ENCODE measurements around the gene ERN1. TPM values are rescaled to one million over a fixed set of nuclear protein-coding genes. Genes with fewer than 3 reads are reported as not detected.

ERN1 gene
- total RNA-seq, 1 experiment from 2014 or later: 1.2 TPM

DNA sequence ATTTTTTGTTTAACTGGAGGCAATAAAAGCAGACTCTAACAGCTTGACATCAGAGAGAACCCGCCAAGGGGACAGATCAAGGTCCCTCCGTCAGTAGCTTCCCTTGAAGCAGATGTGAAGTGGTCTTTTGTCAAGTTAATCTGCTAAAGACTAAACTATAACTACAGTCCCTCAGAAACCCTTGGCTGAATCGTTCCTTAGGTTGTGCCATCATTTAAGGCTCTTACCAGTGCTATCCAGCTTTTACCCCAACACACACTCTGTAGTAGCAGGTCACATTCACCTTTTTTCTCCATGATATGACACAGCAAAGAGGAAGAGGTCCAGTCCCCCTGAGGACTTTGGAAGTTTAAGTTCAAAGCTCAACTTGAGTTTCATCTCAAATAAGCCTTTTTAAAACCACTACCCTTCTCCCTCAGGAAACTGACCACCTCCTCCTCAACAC lies 49.7 kb downstream of the ERN1 start:
- no peak for DNase-seq (ENCODE audit: low read depth)
- in situ Hi-C loops (cut with HindIII; ENCODE audit: low pct_unique_long_range_greater_than_20kb, low sequenced_read_pairs): no loop called here

DNA sequence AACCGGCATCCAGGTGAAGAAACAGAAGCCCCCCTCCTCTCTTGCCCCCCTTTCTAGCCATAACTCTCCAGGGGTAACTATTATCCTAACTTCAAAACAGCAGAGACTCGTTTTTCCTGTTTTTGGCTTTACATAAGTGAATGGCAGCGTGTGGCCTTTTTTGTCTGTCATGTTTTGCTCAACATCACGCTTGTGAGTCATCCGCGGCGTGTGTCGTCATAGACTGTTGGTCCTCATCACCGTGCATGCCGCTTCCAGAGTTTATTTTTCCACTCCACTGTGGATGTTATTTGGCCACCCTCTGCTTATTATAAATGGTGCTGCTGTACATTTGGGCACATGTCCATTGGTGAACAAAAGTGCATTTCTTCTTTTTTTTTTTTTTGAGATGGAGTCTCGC lies 52.6 kb downstream of the ERN1 start:
- in situ Hi-C loops (cut with HindIII; ENCODE audit: low pct_unique_long_range_greater_than_20kb, low sequenced_read_pairs): no loop called here
- no peak for DNase-seq (ENCODE audit: low read depth)

DNA sequence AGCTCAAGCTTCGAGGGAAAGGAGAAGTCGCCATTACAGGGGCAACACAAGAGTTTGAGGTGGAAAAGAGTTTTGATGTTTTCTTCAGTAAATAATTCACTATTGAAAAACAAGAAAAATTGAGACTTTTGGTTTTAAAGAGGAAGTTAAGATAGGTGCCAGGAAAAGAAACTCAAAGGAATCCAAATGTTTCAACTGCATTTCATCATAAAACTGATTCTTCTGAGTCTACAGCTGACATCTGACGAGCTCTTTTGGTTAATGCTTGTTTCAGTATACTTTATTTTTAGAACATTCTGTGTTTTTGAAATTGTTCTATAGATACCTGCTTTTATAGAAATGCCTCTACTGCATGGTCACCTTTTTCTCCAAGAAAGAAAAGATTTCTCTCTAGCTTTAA lies 54.0 kb downstream of the ERN1 start:
- no peak for DNase-seq (ENCODE audit: low read depth)
- in situ Hi-C loops (cut with HindIII; ENCODE audit: low pct_unique_long_range_greater_than_20kb, low sequenced_read_pairs): no loop called here

DNA sequence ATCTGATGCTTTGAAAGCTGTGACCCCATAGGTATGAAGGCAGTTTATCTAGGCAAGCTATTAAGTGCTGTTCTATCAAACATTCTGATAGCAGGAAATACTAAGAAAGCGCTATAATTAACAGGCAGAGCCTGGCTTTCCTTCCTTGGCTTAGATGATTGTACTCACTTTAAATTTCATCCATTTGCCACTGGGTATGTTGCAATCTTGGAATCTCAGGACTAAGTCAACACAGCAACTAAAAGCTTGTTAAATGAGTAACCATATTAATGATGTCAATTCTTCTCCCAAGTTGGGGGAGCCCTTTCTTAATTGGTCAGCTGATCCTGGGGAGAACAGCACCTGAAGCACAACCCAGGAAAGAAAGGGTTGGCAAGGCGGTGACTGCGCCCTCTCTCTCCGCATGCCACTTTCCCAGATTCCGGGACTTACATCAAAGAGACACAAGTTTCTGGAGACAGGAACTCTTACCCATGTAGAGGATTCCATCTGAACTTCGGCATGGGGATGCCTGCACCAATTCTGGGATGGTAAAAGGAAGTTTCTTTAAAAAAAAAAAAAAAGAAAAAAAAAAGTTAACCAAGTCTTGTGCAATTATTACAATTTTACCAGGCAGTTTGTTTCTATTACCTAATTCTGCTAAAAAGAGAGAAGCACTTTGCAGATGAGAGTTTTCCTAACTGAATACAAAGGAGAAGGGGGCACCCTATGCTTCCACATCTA lies 55.1 kb downstream of the ERN1 start:
- in situ Hi-C loops (cut with HindIII; ENCODE audit: low pct_unique_long_range_greater_than_20kb, low sequenced_read_pairs): no loop called here
- DNase-seq (ENCODE audit: low read depth): peak; percentile 54

DNA sequence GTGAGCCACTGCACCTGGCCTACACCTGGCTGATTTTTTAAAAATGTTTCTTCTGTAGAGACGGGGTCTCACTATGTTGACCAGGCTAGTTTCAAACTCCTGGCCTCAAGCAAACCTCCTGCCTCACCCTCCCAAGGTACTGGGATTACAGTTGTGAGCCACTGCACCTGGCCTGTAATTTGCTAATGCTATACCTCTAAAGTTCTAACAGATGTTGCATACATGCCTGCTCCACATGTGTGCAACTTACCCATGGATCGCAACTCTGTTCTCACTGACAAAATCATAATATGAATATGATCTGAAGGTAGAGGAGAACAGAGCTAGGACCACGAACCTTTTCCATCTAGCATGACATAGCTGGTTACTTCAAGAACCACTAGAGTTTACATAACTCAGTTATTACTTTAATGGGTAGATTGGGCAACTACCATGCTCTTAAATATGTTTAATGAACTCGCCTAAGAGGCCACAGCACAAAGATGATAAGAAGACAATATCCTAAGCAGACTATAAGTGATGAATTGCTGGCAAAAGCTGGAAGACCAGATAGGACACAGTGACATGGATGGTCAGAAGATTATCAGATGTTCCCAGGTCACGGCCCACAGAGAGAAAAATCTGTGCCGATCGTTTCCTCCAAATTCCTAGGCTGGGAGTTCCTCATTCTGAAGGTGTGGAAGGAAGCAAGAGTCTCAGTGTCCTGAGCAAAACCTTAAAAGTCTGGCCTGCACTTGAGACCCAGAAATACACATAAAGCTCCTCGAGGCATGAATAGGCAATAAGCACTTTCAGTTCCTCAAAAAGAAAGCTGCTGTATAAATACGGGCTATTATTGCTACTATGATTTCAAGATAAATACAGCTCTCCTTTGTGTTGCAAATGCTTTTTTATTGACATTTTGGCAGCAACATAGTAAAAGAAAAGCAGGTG lies 55.9 kb downstream of the ERN1 start:
- no peak for DNase-seq (ENCODE audit: low read depth)
- in situ Hi-C loops (cut with HindIII; ENCODE audit: low pct_unique_long_range_greater_than_20kb, low sequenced_read_pairs): no loop called here

DNA sequence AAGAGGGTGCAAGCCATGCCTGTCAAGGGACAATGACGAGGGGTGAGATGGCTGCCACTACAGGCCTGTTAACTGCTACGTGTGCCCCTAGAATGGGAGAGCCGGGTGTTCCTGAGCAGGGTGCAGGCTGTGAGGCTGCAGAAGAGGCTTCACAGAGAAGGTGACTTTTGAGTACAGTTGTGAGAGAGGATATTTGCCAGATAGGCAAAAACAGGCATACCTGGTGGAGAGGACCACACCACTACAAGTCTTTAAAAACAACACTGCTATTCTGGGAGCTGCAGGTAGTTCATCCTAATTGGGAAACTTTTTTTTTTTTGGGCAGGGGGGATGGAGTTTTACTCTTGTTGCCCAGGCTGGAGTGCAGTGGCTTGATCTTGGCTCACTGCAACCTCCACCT lies 58.8 kb downstream of the ERN1 start:
- in situ Hi-C loops (cut with HindIII; ENCODE audit: low pct_unique_long_range_greater_than_20kb, low sequenced_read_pairs): no loop called here
- no peak for DNase-seq (ENCODE audit: low read depth)

DNA sequence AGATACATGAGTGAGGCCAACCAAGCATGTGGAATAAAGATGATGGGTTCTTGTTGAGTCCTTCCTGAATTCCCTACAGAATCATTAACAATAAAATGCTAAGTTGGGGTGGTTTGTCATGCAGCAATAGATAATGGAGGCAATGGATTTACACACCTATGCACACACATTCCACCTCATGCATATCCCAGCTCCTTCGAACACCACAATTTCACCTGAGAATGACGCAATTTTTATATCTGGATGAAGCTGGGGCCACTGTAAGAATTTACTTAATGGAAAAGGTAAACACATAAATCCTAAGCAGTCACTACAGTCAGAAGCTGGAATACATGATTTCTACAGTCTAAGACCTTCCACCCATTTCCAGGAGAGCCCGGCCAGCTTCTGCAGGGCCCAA lies 59.7 kb downstream of the ERN1 start:
- no peak for DNase-seq (ENCODE audit: low read depth)
- in situ Hi-C loops (cut with HindIII; ENCODE audit: low pct_unique_long_range_greater_than_20kb, low sequenced_read_pairs): no loop called here

DNA sequence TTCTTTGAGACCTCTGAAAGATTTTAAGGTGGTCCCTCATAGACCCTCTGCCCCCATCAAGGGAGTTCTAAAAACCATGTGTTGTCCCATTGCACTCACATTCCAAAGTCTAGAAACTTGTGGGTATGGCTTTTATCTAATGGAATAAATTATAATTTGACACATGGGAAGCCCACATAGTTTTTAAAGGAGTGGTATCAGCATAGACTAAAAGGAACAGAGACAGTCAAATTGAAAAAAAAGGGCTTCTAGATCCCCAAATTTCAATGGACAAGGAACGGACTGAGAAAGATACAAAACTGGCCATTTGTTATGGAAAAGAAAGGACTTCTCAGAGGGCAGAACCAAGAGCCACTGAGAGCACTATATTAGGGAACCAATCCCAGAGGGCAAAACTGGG lies 60.8 kb downstream of the ERN1 start:
- DNase-seq (ENCODE audit: low read depth): no peak
- in situ Hi-C loops (cut with HindIII; ENCODE audit: low pct_unique_long_range_greater_than_20kb, low sequenced_read_pairs): no loop called here

DNA sequence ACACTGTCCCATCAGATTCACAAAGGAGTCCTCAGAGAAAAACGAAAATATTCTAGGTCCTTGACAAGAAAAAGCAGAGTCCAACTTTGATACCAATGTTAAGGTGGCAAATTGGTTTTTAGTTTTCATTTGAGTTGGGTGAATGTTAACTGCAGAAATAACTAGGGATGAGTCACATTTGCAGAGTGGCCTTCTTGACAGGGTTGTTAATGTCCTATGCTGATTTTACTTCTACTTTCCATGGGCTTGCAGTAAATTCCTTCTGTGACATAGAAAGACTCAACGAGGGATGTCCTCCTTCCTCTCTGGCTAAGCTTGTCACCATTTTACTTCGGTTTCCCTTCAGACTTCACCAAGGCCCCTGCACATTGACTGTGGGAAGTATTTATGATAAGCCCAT lies 62.3 kb downstream of the ERN1 start:
- in situ Hi-C loops (cut with HindIII; ENCODE audit: low pct_unique_long_range_greater_than_20kb, low sequenced_read_pairs): no loop called here
- DNase-seq (ENCODE audit: low read depth): no peak

DNA sequence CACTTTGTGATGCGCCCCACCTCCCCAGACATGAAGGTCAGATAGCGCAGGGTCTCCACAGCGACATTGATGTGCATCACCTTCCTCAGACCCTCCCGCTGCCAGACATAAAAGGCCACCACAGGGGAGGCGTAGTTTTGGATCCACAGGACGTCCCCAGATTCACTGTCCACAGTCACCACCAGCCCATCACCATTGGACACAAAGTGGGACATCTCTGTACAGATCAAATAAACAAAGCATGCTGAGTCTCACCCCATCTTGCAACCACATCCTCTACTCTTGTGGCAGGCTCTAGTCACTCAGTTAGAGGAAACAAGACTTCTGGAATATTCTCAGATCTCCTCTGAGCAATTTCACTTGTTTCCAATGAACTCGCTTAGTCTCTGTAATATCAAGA lies 63.2 kb downstream of the ERN1 start:
- in situ Hi-C loops (cut with HindIII; ENCODE audit: low pct_unique_long_range_greater_than_20kb, low sequenced_read_pairs): no loop called here
- no peak for DNase-seq (ENCODE audit: low read depth)

DNA sequence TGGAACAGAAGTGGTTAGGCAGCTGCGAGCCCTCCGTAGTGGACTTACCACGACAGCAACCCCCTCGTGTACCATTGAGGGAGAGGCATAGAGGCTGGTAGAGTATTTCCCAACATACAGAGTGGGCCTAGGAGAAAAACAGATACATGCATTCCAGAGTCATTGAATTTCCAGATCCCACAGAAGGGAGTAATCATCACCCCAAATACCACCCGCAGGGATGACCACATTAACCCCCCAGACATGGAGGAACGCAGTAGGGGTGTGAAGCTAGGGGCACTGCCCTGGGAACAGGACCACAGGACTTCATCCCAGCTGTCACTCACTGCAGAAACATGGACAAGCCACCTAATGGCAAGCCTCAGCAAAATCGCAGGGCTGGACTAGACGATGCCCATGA lies 64.8 kb downstream of the ERN1 start:
- no peak for DNase-seq (ENCODE audit: low read depth)
- in situ Hi-C loops (cut with HindIII; ENCODE audit: low pct_unique_long_range_greater_than_20kb, low sequenced_read_pairs): no loop called here

DNA sequence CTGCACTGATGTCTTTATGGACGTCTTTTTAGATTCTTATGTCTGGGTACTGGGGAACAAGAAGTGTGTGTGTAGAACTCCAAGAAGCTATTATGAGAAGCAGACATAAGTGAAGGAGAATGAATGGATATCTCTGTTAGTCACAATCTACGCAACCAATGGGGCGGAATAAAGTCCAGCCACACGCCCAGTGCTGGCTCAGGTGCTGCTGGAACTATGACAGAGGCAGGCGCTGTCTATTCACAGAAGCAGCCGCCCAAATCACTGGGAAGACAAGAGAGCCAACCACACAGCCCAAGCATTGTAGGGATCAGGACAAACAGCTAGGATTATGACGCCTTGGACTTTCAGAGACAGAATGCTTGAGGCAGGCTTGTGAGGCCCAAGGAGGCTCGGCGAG lies 65.6 kb downstream of the ERN1 start:
- in situ Hi-C loops (cut with HindIII; ENCODE audit: low pct_unique_long_range_greater_than_20kb, low sequenced_read_pairs): no loop called here
- DNase-seq (ENCODE audit: low read depth): no peak

DNA sequence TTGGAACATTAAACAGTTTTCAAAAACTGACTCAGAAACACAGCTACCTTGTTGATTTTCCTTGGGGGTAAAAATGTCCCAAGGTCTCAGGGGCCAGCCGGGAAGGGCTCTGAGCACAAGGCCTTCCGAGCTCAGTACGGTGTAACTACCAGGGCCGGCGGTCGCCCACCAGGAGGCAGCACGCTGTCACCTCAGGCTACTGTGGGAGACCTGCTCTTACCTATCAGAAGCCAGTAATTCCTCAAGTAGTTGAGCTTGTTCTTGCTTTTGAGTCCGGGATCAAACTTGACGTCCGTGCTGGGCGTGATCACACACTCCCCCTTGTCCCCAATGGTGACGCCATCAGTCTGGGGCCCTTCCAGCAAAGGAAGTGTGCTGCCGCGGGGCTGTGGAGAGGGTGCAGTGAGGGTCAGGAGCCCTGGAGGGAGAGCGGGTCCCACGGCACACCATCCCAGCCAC lies 66.1 kb downstream of the ERN1 start:
- in situ Hi-C loops (cut with HindIII; ENCODE audit: low pct_unique_long_range_greater_than_20kb, low sequenced_read_pairs): no loop called here
- no peak for DNase-seq (ENCODE audit: low read depth)

DNA sequence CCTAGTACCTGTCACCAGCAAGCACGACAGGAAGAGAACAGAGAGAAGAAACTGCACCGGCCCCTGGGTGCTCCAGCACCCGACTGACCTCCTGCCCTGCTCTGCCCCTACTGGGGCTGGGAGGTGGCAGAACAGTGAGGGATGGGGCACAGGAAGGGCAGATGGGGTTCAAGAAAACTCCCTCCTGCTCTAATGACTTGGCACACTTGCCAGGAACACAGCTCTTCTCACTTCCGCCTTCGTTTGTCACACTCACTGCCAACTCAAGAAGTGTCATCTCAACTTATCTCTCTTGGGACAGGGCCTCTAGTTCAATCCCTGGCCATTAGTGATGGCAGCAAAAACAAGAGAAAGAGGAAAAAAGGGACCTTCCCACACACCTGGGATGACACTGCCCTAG lies 66.9 kb downstream of the ERN1 start:
- no peak for DNase-seq (ENCODE audit: low read depth)
- in situ Hi-C loops (cut with HindIII; ENCODE audit: low pct_unique_long_range_greater_than_20kb, low sequenced_read_pairs): no loop called here

DNA sequence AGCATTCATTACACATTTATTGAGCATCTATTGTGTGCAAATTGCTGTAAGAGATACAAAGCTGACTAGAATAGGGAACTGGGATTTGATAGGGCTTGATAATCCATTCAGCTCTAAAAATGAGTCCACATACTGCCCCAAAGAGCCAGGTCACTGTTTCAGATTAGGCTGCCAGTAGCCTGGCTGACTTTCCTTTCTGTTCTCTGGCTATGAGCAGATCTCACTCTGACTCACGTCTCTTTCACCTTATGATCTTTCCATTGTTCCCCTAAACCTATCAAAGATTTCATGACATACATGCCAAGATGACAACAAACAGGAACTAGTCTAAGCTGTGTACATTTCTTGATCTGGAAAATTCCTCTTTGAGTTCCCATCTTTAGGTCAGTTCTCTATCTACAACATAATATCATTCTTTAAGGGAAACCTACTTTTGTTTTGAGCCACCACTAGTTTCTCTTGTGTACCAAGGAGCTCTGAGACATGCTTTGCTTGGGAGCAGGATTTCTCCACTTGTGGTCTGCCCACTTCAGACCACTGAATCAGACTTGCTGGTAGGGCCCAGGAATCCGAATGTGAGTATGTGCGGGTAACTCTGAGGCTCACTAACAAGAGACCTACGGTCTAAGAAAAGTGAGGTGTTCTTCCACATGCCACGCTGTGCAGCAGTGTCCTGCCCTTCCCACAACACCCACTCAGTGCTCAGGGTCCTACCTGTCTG lies 68.6 kb downstream of the ERN1 start:
- no peak for DNase-seq (ENCODE audit: low read depth)
- in situ Hi-C loops (cut with HindIII; ENCODE audit: low pct_unique_long_range_greater_than_20kb, low sequenced_read_pairs): no loop called here

DNA sequence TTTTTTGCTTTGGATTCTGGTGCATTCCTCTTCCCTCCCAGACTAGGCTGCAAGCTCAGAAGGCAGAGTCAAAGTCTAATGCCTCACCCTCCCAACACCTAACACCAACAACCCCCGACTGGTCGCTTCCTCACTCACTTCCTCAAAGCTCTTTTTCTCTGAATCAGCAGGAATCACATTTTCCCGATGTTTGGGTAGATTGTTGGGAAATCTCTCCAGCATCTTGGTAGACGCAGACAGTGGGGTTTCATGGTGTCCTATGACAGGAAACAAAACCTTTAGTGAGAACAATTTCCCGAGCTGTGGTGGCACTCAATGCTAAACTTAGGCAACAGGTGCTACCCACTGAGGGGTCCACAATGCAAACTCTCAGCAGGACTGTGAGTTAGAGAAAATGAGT lies 69.6 kb downstream of the ERN1 start:
- in situ Hi-C loops (cut with HindIII; ENCODE audit: low pct_unique_long_range_greater_than_20kb, low sequenced_read_pairs): no loop called here

DNA sequence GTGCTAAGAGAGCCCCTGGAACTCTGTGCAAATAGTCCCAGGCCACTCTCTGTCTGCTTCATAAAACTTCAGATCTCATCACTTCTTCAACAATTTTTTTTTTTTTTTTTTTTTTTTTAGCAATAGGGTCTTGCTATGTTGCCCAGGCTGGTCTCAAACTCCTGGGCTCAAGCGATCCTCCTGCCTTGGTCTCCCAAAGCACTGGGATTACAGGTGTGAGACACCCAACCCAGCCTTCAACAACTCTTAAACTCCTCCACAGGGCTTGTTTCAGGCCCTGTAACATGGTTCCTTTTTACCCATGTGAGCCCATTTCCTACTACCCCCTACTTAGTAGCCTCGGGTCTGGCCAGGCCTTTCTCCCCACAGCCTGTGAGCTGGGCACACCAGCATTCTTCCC lies 70.2 kb downstream of the ERN1 start:
- no peak for DNase-seq (ENCODE audit: low read depth)
- in situ Hi-C loops (cut with HindIII; ENCODE audit: low pct_unique_long_range_greater_than_20kb, low sequenced_read_pairs): no loop called here

More for the DNA sequence above, 69.6 kb downstream of the ERN1 start:
- DNase-seq (ENCODE audit: low read depth): no peak

DNA sequence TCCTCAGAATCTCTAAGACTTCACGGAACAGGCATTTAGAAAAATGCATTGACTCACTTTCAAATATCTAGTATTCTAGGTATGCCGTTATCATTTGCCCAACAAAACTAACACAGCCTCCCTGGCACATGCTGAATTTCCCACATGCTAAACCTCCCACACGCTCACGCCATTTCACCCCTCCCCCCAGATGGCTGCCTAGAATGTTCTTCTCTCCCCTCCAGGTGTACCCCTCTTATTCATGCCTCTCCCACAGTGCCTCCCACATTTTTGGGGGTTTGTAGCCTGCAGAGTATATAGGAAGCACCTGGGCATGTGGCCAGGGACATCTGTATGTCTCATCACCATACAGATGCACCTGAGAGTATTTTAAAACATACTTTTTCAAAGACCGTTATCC lies 71.3 kb downstream of the ERN1 start:
- in situ Hi-C loops (cut with HindIII; ENCODE audit: low pct_unique_long_range_greater_than_20kb, low sequenced_read_pairs): no loop called here
- no peak for DNase-seq (ENCODE audit: low read depth)

DNA sequence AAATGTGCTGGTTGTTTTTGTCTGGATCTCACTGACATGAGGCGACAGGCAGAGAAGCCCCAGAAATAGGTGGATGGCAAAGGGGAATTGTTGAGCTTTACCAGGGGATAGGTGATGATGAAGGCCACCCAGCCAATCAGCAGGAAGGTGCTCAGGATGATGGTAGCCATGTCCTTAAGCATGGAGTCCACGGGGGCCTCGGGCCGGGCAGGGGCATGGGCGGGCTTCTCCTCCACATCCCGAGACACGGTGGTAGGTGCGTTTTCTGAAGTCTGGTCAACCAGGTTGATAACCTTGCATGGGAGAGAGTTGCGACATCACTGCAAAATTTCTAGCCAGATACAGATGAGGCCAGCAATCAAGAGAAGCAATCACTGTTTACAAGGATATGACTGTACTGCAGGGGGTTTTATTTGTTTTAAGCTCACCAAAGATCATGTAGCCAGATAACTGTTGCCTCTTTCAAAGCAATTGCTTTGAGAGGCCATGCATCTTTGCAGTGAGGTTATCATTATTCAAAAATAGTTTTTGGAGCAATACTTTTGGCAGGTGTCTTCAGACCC lies 72.2 kb downstream of the ERN1 start:
- no peak for DNase-seq (ENCODE audit: low read depth)
- in situ Hi-C loops (cut with HindIII; ENCODE audit: low pct_unique_long_range_greater_than_20kb, low sequenced_read_pairs): no loop called here

Measured in Caki2 (cell line).